Panc1 (cell line): ENCODE measurements around the gene KMT5B. TPM values are rescaled to one million over a fixed set of nuclear protein-coding genes. Genes with fewer than 3 reads are reported as not detected.

Experiments
- ATAC-seq: fragments of 200-7000 bp; cut with Tn5 transposase; 2 replicates; pipeline ENCODE4 v1.9.1; 2020; ENCODE audit warnings: mild to moderate bottlenecking, moderate library complexity
- BruUV-seq: library from RNA; stranded (reverse); fragments of 400-500 nt; replicated peaks from 2 replicates; lab custom pipeline; 2021; lab: Mats Ljungman, UMichigan
- CTCF ChIA-PET: fragments of 300-600 bp; sonication (Branson Sonifier 250); formaldehyde crosslinking; loops from one replicate; lab custom pipeline; 2022; ENCODE audit warnings: antibody characterized with exemption; lab: Charles Lee
- POLR2A ChIA-PET: fragments of 300-600 bp; sonication (Branson Sonifier 250); formaldehyde crosslinking; loops from one replicate; lab custom pipeline; 2022; ENCODE audit warnings: antibody characterized with exemption; lab: Charles Lee
- DNase-seq: peaks from one replicate; pipeline ENCODE4 v3.0.0-alpha.2; 2010; ENCODE audit warnings: low read depth, low spot score
- H3K27ac ChIP-seq: 2 replicates; pipeline ENCODE4 v1.5.1; 2011; ENCODE audit warnings: mild to moderate bottlenecking, low read length, inconsistent platforms
- H3K27me3 ChIP-seq: fragments of 200-500 bp; sonication (Bioruptor generic); 2 replicates; pipeline ENCODE4 v1.6.0; 2014; ENCODE audit warnings: low read length, inconsistent platforms; ENCODE audit not compliant: control insufficient read depth, insufficient read depth
- H3K36me3 ChIP-seq: fragments of 200-500 bp; sonication (Bioruptor generic); 2 replicates; pipeline ENCODE4 v1.5.1; 2014; ENCODE audit warnings: inconsistent platforms, mild to moderate bottlenecking, low read length, moderate library complexity; ENCODE audit not compliant: control insufficient read depth, insufficient read depth
- H3K4me1 ChIP-seq: 2 replicates; pipeline ENCODE4 v1.5.1; 2011; ENCODE audit warnings: inconsistent platforms, mild to moderate bottlenecking, low read length, moderate library complexity; ENCODE audit not compliant: control insufficient read depth, insufficient read depth
- H3K4me3 ChIP-seq, 2 experiments: 2 replicates each; pipeline ENCODE4 v1.5.1; 2011 to 2012; ENCODE audit warnings: low read depth in 2 of 2, low read length in 2 of 2, mild to moderate bottlenecking in 2 of 2, inconsistent platforms in 1 of 2, moderate library complexity in 1 of 2
- H3K9me3 ChIP-seq: fragments of 200-500 bp; sonication (Bioruptor generic); 2 replicates; pipeline ENCODE4 v1.5.1; 2014; ENCODE audit warnings: low read depth, mild to moderate bottlenecking, inconsistent platforms, low read length, moderate library complexity; ENCODE audit not compliant: control insufficient read depth, insufficient read depth
- POLR2AphosphoS5 ChIP-seq: IDR thresholded peaks from 2 replicates; pipeline ENCODE4 v1.6.1; 2012; ENCODE audit warnings: mild to moderate bottlenecking, low read depth, low read length, moderate library complexity
- SIN3A ChIP-seq: IDR thresholded peaks from 2 replicates; pipeline ENCODE4 v1.6.1; 2012; ENCODE audit warnings: low read depth, mild to moderate bottlenecking, low read length, moderate library complexity, borderline replicate concordance; ENCODE audit not compliant: insufficient read depth
- TCF7L2 ChIP-seq: IDR thresholded peaks from 2 replicates; pipeline ENCODE4 v1.6.1; 2011; ENCODE audit warnings: mild to moderate bottlenecking, low read depth, low read length, inconsistent platforms
- in situ Hi-C: cut with HindIII; loops from 2 replicates; pipeline ENCODE4 v1.10.0; 2016; ENCODE audit warnings: low sequenced_read_pairs, low pct_unique_long_range_greater_than_20kb
- intact Hi-C: fragments of 100-400 bp; cut with micrococcal nuclease; formaldehyde crosslinking; loops from one replicate; pipeline ENCODE4 v1.10.0; 2022; ENCODE audit not compliant: unreplicated experiment
- total RNA-seq: library from RNA; stranded (reverse); gene quantifications from one replicate; pipeline ENCODE4 v1.2.1, GENCODE V29; 2021; ENCODE audit not compliant: unreplicated experiment
- TF ChIP-seq, protein P1 (sequence below): fragments of 450-650 bp; IDR thresholded peaks from 2 replicates; pipeline ENCODE4 v1.5.1; 2017; ENCODE audit warnings: mild to moderate bottlenecking
- TF ChIP-seq, protein P2 (sequence below), 2 experiments: IDR thresholded peaks; 2 replicates each; pipeline ENCODE4 v1.6.1; 2011 to 2012; ENCODE audit warnings: low read depth in 2 of 2, control low read depth in 1 of 2, low read length in 1 of 2, mild to moderate bottlenecking in 1 of 2, moderate library complexity in 1 of 2; ENCODE audit not compliant: insufficient read depth in 1 of 2

KMT5B gene
- total RNA-seq, 1 experiment from 2014 or later: 48.6 TPM

DNA sequence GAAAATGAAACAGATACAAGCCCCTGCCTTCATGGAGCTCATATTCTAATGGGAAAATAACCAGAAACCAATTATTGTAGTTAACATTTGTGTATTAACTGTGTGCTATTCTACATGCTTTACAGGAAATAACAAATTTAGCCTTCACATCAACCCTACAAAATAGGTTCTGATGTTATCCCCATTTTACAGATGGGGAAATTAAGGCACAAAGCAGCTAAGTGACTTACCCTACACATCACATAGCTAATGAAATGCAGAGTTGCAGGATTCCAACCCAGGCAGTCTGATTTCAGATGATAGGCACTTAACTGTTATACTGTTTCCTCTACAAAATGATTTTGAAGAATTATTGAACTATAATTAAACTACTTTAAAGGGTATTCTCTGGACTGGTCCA lies 43.7 kb downstream of the KMT5B start:
- DNase-seq (no peak), ATAC-seq (no peak)
- no TSS peak for BruUV-seq
- intact Hi-C loops (no loop called here), in situ Hi-C loops (no loop called here)
- Histone ChIP-seq H3K27ac (no peak overlapping the region), H3K36me3 (peaks cover 40% of the 10 kb centered on the region), H3K4me1 (no peaks in the 10 kb centered on the region), H3K27me3 (no peaks in the 10 kb centered on the region), H3K9me3 (no peaks in the 10 kb centered on the region), H3K4me3 (no peak overlapping the region)
- TF ChIP-seq POLR2AphosphoS5: no peak
- TF ChIP-seq SIN3A: no peak
- TF ChIP-seq, protein P1, sequence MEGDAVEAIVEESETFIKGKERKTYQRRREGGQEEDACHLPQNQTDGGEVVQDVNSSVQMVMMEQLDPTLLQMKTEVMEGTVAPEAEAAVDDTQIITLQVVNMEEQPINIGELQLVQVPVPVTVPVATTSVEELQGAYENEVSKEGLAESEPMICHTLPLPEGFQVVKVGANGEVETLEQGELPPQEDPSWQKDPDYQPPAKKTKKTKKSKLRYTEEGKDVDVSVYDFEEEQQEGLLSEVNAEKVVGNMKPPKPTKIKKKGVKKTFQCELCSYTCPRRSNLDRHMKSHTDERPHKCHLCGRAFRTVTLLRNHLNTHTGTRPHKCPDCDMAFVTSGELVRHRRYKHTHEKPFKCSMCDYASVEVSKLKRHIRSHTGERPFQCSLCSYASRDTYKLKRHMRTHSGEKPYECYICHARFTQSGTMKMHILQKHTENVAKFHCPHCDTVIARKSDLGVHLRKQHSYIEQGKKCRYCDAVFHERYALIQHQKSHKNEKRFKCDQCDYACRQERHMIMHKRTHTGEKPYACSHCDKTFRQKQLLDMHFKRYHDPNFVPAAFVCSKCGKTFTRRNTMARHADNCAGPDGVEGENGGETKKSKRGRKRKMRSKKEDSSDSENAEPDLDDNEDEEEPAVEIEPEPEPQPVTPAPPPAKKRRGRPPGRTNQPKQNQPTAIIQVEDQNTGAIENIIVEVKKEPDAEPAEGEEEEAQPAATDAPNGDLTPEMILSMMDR: no peak
- TF ChIP-seq, protein P2, sequence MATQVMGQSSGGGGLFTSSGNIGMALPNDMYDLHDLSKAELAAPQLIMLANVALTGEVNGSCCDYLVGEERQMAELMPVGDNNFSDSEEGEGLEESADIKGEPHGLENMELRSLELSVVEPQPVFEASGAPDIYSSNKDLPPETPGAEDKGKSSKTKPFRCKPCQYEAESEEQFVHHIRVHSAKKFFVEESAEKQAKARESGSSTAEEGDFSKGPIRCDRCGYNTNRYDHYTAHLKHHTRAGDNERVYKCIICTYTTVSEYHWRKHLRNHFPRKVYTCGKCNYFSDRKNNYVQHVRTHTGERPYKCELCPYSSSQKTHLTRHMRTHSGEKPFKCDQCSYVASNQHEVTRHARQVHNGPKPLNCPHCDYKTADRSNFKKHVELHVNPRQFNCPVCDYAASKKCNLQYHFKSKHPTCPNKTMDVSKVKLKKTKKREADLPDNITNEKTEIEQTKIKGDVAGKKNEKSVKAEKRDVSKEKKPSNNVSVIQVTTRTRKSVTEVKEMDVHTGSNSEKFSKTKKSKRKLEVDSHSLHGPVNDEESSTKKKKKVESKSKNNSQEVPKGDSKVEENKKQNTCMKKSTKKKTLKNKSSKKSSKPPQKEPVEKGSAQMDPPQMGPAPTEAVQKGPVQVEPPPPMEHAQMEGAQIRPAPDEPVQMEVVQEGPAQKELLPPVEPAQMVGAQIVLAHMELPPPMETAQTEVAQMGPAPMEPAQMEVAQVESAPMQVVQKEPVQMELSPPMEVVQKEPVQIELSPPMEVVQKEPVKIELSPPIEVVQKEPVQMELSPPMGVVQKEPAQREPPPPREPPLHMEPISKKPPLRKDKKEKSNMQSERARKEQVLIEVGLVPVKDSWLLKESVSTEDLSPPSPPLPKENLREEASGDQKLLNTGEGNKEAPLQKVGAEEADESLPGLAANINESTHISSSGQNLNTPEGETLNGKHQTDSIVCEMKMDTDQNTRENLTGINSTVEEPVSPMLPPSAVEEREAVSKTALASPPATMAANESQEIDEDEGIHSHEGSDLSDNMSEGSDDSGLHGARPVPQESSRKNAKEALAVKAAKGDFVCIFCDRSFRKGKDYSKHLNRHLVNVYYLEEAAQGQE (IDR thresholded peaks at IDR 0.05; ENCODE audit: insufficient read depth in 1 of 2, low read depth in 2 of 2, low read length in 1 of 2): no peak
- CTCF ChIA-PET: no interaction called here
- POLR2A ChIA-PET: no interaction called here

DNA sequence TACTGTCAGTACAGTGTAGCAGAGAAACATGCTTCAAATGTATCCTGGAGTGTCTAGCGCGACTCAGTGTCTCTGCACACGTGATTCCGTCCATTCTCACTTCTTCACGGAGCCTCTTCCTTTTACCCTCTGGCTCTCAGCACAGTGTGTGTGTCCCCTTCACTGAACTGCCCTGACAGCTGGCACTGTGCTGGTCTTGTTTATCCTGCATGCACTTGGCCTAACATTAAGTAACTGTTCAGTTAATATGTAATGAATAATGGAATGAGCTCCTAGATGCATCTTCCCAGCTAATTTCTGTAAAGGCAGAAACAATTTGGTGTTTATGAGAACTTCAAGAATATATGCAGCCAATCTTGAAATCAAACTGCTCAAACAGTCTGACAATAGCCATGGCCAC lies 44.4 kb downstream of the KMT5B start:
- TSS peak; percentile 35 for BruUV-seq
- POLR2A ChIA-PET: interaction anchor here (0.7 kb wide), 1 partner anchor 54 kb away, joined by 3 read pairs; no protein-coding TSS in a partner anchor
- Histone ChIP-seq H3K4me3 (no peak overlapping the region), H3K36me3 (peaks cover 42% of the 10 kb centered on the region), H3K9me3 (no peaks in the 10 kb centered on the region), H3K4me1 (no peaks in the 10 kb centered on the region), H3K27ac (no peak overlapping the region), H3K27me3 (no peaks in the 10 kb centered on the region)
- DNase-seq (no peak), ATAC-seq (no peak)
- TF ChIP-seq SIN3A (no peak), TCF7L2 (no peak), POLR2AphosphoS5 (no peak)
- TF ChIP-seq, protein P1: no peak
- in situ Hi-C loops (no loop called here), intact Hi-C loops (no loop called here)
- CTCF ChIA-PET: interaction anchor here (0.5 kb wide), 1 partner anchor 48 kb away, joined by 3 read pairs; no protein-coding TSS in a partner anchor
